ENCODE data around the gene ZNF426. TPM values are rescaled to one million over a fixed set of nuclear protein-coding genes. Genes with fewer than 3 reads are reported as not detected.
"Not testable (repeated sequence)": the region's sequence is repeated elsewhere in the genome, so short reads cannot be mapped to it uniquely, and the experiment has no call there.

The ZNF426 gene
- total RNA-seq, 4 donors from 2014 or later, result 14.0 to 25.6 (median 15.1) TPM

DNA sequence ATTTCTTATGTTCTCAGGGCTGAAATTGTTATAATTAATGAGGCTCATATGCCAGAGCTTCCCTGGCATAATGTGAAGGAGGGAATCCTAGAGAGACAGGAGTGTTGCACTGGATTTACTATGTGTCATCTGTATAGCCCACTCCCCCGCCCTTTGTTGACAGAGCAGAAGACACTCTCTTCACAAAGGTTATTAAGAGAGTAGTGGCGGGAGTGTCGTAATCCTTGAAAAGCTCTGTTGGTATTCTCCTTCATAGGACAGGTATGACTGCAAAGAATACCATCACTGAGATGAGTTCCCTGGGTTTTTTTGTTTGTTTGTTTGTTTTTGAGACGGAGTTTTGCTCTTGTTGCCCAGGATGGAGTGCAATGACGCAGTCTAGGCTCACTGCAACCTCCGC is 31.8 kb upstream of the ZNF426 start:
- DNase-seq, result no peak
- no peaks in the 10 kb centered on the region for H3K4me1 ChIP-seq
- TF ChIP-seq, protein P1, sequence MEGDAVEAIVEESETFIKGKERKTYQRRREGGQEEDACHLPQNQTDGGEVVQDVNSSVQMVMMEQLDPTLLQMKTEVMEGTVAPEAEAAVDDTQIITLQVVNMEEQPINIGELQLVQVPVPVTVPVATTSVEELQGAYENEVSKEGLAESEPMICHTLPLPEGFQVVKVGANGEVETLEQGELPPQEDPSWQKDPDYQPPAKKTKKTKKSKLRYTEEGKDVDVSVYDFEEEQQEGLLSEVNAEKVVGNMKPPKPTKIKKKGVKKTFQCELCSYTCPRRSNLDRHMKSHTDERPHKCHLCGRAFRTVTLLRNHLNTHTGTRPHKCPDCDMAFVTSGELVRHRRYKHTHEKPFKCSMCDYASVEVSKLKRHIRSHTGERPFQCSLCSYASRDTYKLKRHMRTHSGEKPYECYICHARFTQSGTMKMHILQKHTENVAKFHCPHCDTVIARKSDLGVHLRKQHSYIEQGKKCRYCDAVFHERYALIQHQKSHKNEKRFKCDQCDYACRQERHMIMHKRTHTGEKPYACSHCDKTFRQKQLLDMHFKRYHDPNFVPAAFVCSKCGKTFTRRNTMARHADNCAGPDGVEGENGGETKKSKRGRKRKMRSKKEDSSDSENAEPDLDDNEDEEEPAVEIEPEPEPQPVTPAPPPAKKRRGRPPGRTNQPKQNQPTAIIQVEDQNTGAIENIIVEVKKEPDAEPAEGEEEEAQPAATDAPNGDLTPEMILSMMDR (IDR thresholded peaks at IDR 0.05), result no peak
- TF ChIP-seq POLR2A (IDR thresholded peaks at IDR 0.05), result no peak
- 96 to 97% methylated on average over 6 of the region's 6 CpGs for whole genome bisulfite sequencing, 2 donors
- intact Hi-C loops (cut with DNase I), result loop anchor here (5.0 kb wide), 1 partner anchor 48 kb away; no protein-coding TSS in a partner anchor
- H3K4me3 ChIP-seq (replicated peaks in 1 of 3), result no peak overlapping the region
- no peaks in the 10 kb centered on the region for H3K9me3 ChIP-seq
- no peaks in the 10 kb centered on the region for H3K27me3 ChIP-seq
- H3K27ac ChIP-seq, result no peak overlapping the region
- peaks cover 36 to 40% of the 10 kb centered on the region in 2 donors for H3K36me3 ChIP-seq

DNA sequence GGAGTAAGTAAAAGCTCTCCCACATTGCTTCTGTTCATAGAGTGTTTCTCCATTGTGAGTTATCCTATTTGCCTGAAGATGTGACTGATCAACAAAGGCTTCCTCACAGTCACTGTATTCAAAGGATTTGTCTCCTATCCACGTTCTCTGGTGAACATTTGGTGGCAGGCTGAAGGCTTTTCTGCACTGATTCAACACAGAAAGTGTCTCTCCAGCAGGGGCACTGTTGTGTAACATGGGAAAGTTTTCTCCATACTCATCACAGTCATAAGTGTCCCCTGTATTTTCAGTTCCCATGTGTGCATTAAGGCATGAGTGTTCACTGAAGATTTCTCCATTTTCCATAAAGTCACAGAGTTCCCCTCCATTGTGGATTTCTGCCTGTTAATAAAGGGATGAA is 28.3 kb upstream of the ZNF426 start:
- TF ChIP-seq, protein P1 (IDR thresholded peaks at IDR 0.05), result no peak
- TF ChIP-seq POLR2A (IDR thresholded peaks at IDR 0.05), result no peak
- WGBS, 2 donors, result 93 to 100% methylated on average over 1 of the region's 1 CpG
- DNase-seq, result no peak
- Histone ChIP-seq H3K27ac (no peak overlapping the region), H3K36me3 (peaks cover 53 to 60% of the 10 kb centered on the region in 2 donors), H3K4me3 (replicated peaks in 1 of 3) (no peak overlapping the region), H3K4me1 (no peaks in the 10 kb centered on the region), H3K27me3 (no peaks in the 10 kb centered on the region), H3K9me3 (no peaks in the 10 kb centered on the region)
- intact Hi-C loops (cut with DNase I), result no loop called here

DNA sequence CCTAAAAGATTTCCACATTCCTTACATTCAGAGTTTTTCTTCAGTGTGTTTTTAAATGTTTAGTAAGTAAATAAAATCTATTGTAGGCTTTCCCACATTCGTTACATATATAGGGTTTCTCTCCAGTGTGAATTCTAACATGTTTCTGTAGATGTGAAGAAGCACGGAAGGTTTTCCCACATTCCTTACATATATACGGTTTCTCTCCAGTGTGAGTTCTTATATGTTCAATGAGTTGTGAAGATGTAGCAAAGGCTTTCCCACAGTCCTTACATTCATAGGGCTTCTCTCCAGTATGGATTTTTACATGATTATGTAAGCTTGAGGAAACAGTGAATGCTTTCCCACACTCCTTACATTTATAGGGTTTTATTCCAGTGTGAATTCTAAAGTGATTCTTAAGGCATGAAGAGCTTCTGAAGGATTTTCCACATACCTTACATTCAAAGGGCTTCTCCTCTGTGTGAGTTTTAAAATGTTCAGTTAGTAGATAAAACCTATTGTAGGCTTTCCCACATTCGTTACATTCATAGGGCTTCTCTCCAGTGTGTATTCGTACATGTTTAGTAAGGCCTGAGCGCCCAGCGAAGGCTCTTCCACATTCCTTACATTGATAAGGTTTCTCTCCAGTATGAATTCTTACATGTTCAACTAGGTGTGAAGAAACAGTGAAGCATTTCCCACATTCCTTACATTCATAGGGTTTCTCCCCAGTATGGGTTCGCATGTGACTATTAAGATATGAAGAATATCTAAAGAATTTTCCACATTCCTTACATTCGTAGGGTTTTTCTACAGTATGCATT is 27.7 kb upstream of the ZNF426 start:
- Histone ChIP-seq H3K27ac (no peak overlapping the region), H3K36me3 (peaks cover 53 to 66% of the 10 kb centered on the region in 2 donors), H3K9me3 (no peaks in the 10 kb centered on the region), H3K27me3 (no peaks in the 10 kb centered on the region), H3K4me1 (no peaks in the 10 kb centered on the region), H3K4me3 (replicated peaks in 1 of 3) (no peak overlapping the region)
- 97 to 98% methylated on average over 9 of the region's 9 CpGs for WGBS, 2 donors
- TF ChIP-seq, protein P1 (IDR thresholded peaks at IDR 0.05), result no peak
- no peak for TF ChIP-seq POLR2A (IDR thresholded peaks at IDR 0.05)
- no peak for DNase-seq
- intact Hi-C loops (cut with DNase I), result no loop called here

DNA sequence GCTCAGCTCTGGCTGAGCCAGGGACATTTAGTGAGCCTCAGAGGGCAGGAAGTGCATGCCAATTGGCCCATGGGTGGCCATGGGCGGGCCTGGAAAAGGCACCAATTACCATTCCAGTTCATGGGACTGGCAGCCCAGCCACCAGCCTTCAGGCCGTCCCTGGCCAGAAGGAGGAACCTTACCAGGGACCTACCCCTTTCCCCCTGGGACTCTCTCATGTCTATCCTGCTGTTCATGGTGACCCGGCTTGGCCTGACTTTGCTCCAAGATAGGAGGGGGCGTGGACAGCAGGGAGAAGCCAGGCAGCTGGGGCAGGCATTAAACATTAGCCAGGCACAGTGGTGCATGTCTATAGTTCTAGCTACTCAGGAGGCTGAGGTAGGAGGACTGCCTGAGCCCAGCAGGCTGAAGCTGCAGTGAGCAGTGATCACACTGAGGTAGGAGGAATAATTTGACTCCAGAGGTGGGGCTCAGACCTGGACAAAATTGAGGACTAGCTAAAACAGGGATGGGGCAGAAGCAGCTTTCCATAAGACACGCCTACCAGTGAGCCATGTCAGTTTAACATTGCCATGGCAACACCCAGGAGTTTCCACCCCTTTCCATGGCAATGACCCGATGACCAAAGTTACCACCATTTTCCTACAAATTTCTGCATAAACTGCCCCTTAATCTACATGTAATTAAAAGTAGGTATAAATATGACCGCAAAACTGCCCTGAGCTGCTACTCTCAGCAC is 14.3 kb upstream of the ZNF426 start:
- no peaks in the 10 kb centered on the region for H3K27me3 ChIP-seq
- intact Hi-C loops (cut with DNase I), result no loop called here
- no peak for DNase-seq
- H3K9me3 ChIP-seq, result no peaks in the 10 kb centered on the region
- 95 to 97% methylated on average over 3 to 6 of the region's 7 CpGs for WGBS, 2 donors
- TF ChIP-seq POLR2A (IDR thresholded peaks at IDR 0.05), result no peak
- TF ChIP-seq, protein P1 (IDR thresholded peaks at IDR 0.05), result no peak
- H3K27ac ChIP-seq, result no peak overlapping the region
- H3K4me3 ChIP-seq (replicated peaks in 1 of 3), result no peak overlapping the region
- no peaks in the 10 kb centered on the region for H3K4me1 ChIP-seq
- H3K36me3 ChIP-seq, result no peaks in the 10 kb centered on the region

DNA sequence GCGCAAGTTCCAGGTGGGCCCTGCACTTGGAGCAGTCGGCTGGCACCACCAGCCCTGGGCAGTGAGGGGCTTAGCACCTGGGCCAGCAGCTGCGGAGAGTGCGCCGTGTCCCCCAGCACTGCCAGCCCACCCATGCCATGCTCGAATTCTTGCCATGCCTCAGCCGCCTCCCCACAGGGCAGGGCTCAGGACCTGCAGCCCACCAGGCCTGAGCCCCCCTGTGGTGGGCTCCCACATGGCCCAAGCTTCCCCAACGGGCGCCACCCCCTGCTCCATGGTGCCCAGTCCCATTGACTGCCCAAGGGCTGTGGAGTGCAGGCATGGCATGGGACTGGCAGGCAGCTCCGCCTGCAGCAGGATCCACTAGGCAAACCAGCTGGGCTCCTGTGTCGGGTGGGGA is 9.4 kb upstream of the ZNF426 start:
- DNase-seq, result no peak
- 83 to 91% methylated on average over 4 of the region's 11 CpGs for WGBS, 2 donors
- Histone ChIP-seq H3K36me3 (no peaks in the 10 kb centered on the region), H3K4me3 (replicated peaks in 1 of 3) (no peak overlapping the region), H3K4me1 (no peaks in the 10 kb centered on the region), H3K9me3 (no peaks in the 10 kb centered on the region), H3K27me3 (no peaks in the 10 kb centered on the region), H3K27ac (no peak overlapping the region)
- no peak for TF ChIP-seq POLR2A (IDR thresholded peaks at IDR 0.05)
- TF ChIP-seq, protein P1 (IDR thresholded peaks at IDR 0.05), result no peak
- intact Hi-C loops (cut with DNase I), result no loop called here

DNA sequence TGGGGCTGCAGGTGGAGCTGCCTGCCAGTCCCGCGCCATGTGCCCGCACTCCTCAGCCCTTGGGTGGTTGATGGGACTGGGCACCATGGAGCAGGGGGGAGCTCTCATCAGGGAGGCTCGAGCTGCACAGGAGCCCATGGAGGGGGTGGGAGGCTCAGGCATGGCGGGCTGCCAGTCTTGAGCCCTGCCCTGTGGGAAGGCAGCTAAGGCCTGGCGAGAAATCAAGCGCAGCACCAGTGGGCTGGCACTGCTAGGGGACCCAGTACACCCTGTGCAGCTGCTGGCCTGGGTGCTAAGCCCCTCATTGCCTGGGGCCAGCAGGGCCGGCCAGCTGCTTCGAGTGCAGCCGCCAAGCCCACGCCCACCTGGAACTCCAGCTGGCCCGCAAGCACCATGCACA is 2.8 kb upstream of the ZNF426 start:
- H3K27ac ChIP-seq; H3K27me3 ChIP-seq; intact Hi-C loops (cut with DNase I); DNase-seq; H3K36me3 ChIP-seq; H3K9me3 ChIP-seq; H3K4me3 ChIP-seq (replicated peaks in 1 of 3): not testable (repeated sequence)
- WGBS, 2 donors, result 85 to 100% methylated on average over 3 to 5 of the region's 12 CpGs
- H3K4me1 ChIP-seq, result peaks cover 6 to 11% of the 10 kb centered on the region in 2 donors

DNA sequence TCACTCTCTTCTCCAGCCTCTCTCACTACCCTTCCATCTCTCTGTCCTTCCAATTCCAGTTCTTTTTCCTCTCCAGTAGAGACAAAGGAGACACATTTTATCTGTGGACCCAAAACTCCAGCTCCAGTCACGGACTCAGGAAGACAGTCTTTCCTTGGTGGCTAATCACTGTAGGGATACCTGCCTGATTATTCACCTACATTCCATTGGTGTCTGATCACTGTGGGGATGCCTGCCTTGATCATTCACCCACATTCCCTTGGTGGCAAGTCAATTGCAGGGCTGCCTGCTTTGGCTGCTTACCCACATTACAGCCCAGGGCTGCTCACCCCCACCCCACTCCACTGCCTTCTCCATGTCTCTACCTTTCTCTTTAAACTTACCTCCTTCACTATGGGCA is 1.5 kb upstream of the ZNF426 start:
- H3K27me3 ChIP-seq; H3K9me3 ChIP-seq; DNase-seq; intact Hi-C loops (cut with DNase I); H3K27ac ChIP-seq; H3K4me3 ChIP-seq (replicated peaks in 1 of 3): not testable (repeated sequence)
- peaks cover 6 to 11% of the 10 kb centered on the region in 2 donors for H3K4me1 ChIP-seq
- WGBS, 2 donors, result 88 to 100% methylated on average over 1 of the region's 1 CpG
- H3K36me3 ChIP-seq, result peaks cover 10 to 14% of the 10 kb centered on the region in 2 donors

All from thyroid gland (tissue), 4 donors.